ENCODE measurements around the gene ZNF839.

Gene ZNF839

DNA sequence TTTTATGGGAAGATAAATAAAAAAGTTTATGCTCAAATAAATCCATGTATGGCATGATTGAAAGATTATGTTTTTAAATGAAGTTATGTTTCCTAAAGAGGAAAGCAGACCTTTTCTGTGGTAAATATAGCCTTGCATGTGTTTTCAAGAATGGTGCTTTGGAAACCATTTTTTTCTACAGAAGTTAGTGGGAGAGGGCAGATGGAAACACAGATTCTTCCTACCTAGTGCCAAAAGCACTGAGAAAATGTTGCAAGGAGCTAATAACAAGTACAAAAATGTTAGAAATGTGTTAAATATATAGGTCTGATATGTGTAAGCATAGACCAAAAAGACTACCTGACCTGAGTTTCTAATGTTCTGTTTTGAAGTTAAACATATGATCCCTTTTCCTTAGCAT lies 67.5 kb downstream of the ZNF839 start:
- DNase-seq (ENCODE audit: low spot score): no peak

DNA sequence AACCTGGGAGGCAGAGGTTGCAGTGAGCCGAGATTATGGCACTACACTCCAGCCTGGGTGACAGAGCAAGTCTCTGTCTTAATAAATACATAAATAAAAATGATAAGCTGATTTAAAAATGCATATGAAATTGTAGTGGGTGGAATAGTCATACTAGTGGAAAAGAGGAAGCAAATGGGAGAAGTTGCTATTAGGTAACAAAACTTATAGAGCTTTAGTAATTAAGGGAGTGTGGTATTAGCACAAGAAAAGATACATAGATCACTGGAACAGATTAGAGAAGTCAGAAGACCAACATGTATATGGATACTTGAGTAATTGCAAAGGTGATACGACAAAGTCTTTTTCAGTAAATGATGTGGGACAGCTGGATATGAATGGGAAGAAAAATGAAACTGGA lies 69.7 kb downstream of the ZNF839 start:
- DNase-seq (ENCODE audit: low spot score): no peak

DNA sequence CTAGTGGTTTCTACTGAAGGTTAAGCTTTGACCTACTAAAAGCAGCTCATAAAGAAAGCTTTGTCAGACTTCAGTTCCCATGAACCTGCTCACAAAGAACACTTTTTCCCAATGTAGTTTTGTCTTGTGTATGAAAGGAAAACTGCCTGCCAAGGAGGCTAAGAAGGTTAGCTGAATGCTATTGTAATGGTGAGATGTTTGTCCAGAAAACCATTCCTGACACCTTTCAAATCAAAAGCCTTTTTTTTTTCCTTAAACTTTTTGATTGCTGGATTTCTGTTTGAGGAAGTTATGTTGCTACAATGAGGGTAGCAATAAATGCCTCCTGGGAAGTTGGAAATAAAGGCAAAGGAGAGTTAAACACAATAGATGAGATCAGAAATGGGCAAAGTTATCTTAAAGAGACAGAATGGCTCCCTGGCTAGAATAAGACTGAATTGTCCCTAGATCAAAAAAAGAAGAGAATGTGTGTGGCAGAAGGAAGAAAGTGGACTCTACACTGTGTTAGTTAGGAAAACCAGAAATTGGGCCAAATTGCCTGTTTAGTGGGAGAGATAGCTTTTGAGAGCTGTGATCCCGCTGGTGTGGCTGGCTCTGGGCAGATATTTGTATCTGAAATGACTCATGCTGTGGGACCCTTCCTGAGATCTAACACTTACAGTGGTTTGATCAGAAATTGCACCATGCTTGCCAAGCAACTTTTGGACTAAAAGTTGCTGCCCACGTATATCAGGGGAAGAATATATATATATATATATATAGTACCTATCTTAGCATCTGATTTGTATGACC lies 70.7 kb downstream of the ZNF839 start:
- DNase-seq (ENCODE audit: low spot score): no peak

All from iPS-NIHi11 (cell line).